Rectal smooth muscle tissue (tissue), 1 donor: Measurements from ENCODE around the gene CD207.

Experiments
- H3K27ac ChIP-seq: one replicate; pipeline ENCODE4 v1.7.0; 2013; ENCODE audit warnings: low read depth, low read length, inconsistent platforms
- H3K27me3 ChIP-seq: one replicate; pipeline ENCODE4 v1.7.0; 2013; ENCODE audit warnings: low read length; ENCODE audit not compliant: control insufficient read depth, insufficient read depth
- H3K36me3 ChIP-seq: one replicate; pipeline ENCODE4 v1.7.0; 2013; ENCODE audit warnings: low read length; ENCODE audit not compliant: control insufficient read depth, insufficient read depth
- H3K4me1 ChIP-seq: one replicate; pipeline ENCODE4 v1.7.0; 2013; ENCODE audit warnings: low read length; ENCODE audit not compliant: control insufficient read depth, insufficient read depth
- H3K4me3 ChIP-seq: one replicate; pipeline ENCODE4 v1.7.0; 2013; ENCODE audit warnings: low read length
- H3K9ac ChIP-seq: one replicate; pipeline ENCODE4 v1.7.0; 2013; ENCODE audit warnings: low read length

Gene CD207

GRCh38 chr2:70827388-70827787, 8.2 kb downstream of the CD207 start:
- H3K27me3 ChIP-seq: peaks cover 4% of the 10 kb centered on the region
- H3K27ac ChIP-seq: no peak overlapping the region
- no peak overlapping the region for H3K9ac ChIP-seq
- no peaks in the 10 kb centered on the region for H3K4me1 ChIP-seq
- no peak overlapping the region for H3K4me3 ChIP-seq
- H3K36me3 ChIP-seq: no peaks in the 10 kb centered on the region

- Histone ChIP-seq H3K36me3 (no peaks in the 10 kb centered on the region), H3K9ac (no peak overlapping the region), H3K4me3 (no peak overlapping the region), H3K27ac (no peak overlapping the region), H3K27me3 (peaks cover 4% of the 10 kb centered on the region), H3K4me1 (no peaks in the 10 kb centered on the region)
Measured at GRCh38 chr2:70826696-70827350, 8.8 kb downstream of the CD207 start.

GRCh38 chr2:70823249-70823648, 12.4 kb downstream of the CD207 start:
- Histone ChIP-seq H3K4me1 (no peaks in the 10 kb centered on the region), H3K27ac (no peak overlapping the region)

DNA sequence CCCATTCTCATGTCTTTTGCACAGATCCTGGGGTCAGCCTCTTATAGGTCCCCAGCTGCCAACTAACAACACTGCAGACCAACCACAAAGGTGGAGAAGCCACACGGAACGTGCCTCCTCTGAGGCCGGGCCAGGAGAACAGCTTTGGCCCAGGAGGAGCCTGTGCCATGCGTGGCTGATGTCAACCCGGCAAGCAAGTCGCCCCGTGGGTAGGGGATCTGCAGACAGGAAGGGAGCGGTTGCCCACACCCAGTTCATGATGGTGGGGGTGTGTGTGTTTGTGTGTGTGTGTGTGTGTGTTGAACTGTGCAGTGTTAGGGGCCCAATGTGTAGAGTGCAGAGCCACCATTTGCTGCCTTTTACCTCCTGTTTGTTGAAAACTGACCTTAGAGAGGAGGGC, 12.8 kb downstream of the CD207 start:
- no peaks in the 10 kb centered on the region for H3K36me3 ChIP-seq
- H3K4me3 ChIP-seq: no peak overlapping the region
- no peak overlapping the region for H3K9ac ChIP-seq
- no peak overlapping the region for H3K27ac ChIP-seq
- H3K4me1 ChIP-seq: no peaks in the 10 kb centered on the region
- H3K27me3 ChIP-seq: no peaks in the 10 kb centered on the region

More at GRCh38 chr2:70823249-70823648, 12.4 kb downstream of the CD207 start:
- Histone ChIP-seq H3K27me3 (no peaks in the 10 kb centered on the region), H3K9ac (no peak overlapping the region), H3K36me3 (no peaks in the 10 kb centered on the region), H3K4me3 (no peak overlapping the region)

GRCh38 chr2:70820499-70820898, 15.1 kb downstream of the CD207 start, which contains the start of gene CLEC4F:
Gene CLEC4F, minus strand, starts transcription at chr2:70820599. Its CDS starts 76 bp downstream, at chr2:70820523.
- no peaks in the 10 kb centered on the region for H3K36me3 ChIP-seq
- no peak within 1 kb of the TSS for H3K4me3 ChIP-seq
- no peak within 1 kb of the TSS for H3K9ac ChIP-seq
- no peaks in the 10 kb centered on the region for H3K27me3 ChIP-seq
- H3K4me1 ChIP-seq: no peaks in the 10 kb centered on the region
- no peak within 1 kb of the TSS for H3K27ac ChIP-seq

DNA sequence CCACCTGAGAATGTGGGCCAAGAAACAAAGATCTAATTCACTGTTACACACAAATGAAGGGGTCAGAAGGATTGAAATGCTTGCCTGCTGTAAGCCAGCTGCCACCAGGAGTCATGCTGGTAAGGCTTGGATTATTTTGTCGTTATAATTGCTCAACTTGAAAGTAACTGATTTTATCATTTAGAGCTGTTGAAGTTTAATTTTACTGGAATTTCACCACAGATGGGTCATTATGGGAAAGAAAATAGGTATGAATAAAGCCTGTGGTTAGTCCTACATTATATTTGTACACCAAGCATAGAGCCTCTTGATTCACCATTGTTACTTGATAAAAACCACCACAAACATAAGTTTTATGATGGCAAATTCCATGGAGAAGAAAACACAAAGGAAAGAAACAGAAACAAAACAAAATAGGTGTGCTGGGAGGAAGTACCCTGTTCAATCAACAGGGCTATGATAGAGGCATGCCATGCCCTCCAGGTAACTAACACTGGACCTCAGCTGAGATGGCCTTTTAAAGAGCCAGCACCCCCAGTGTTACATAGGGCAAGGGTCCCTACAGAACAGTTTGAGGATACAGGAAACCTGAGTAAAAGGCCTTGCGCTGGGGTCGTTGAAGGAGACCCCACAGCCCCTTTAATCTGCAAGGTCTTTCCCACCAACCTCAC, 18.2 kb downstream of the CD207 start:
- Histone ChIP-seq H3K27me3 (no peaks in the 10 kb centered on the region), H3K36me3 (no peaks in the 10 kb centered on the region), H3K27ac (no peak overlapping the region), H3K4me1 (no peaks in the 10 kb centered on the region), H3K4me3 (no peak overlapping the region), H3K9ac (no peak overlapping the region)

DNA sequence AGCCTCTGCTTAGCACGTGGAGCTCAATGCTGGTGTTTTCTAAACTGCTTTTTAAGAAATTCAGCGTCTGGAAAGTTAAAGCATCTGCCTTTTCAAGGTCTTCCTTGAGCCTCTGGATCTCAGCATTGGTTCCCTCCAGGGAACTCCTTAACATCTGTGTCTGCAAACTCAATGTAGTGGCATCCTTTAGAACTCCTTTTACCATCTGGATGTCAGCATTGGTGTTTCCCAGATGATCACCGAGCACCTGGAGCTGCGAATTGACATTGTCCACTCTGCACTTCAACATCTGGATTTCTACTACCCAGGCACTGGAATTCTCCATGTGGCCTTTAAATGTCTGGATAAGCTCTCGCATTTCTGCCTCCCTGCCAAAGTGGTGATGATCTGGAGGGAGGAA, 18.9 kb downstream of the CD207 start:
- Histone ChIP-seq H3K27me3 (no peaks in the 10 kb centered on the region), H3K4me1 (no peaks in the 10 kb centered on the region), H3K4me3 (no peak overlapping the region)

DNA sequence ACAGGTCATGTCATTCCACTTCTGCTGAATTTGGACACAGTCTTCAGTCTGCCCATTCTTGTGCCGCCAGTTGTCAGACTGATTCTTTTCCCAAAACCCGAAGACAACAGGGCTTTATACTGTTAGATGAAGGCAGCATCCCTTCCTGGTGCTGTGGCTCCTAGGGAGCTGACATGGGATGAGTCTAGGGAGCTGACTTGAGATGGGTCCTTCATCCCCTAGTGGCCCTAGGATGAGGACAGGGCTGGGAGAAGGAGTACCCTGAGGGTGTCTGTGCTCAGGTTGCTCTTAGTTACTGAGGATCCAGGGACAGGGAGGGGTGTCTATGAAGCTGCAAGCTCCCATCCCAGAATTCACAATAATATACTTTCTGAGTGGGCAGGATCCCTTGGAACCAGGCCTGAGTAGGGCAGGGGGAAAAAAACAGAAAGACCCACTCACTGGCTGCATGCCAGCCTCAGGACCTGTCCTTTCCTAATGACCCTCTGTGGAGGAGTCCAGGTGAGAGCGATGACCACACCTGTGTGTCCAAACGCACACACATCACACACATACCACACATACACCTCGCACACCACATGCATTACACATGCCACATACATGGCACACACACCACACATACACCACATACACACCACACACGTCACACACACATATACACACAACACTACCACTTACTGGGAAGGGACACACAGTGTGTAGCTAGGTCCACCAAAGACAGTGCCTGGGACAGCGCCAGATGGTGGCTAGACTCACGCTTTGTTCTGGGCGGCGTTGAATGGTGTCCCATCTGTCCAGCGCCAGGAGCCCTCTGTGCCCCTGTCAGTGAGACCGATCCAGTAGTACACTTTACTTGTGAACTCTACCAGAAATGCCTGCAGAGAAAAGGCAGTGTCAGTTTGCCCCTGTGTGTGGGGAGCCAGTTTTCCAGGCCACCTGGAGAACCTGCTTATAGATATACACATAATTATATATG, 26.3 kb downstream of the CD207 start:
- Histone ChIP-seq H3K4me3 (no peak overlapping the region), H3K27ac (no peak overlapping the region), H3K9ac (no peak overlapping the region), H3K4me1 (no peaks in the 10 kb centered on the region), H3K27me3 (no peaks in the 10 kb centered on the region), H3K36me3 (no peaks in the 10 kb centered on the region)

More for the DNA sequence above, 18.9 kb downstream of the CD207 start:
- Histone ChIP-seq H3K36me3 (no peaks in the 10 kb centered on the region), H3K9ac (no peak overlapping the region), H3K27ac (no peak overlapping the region)

DNA sequence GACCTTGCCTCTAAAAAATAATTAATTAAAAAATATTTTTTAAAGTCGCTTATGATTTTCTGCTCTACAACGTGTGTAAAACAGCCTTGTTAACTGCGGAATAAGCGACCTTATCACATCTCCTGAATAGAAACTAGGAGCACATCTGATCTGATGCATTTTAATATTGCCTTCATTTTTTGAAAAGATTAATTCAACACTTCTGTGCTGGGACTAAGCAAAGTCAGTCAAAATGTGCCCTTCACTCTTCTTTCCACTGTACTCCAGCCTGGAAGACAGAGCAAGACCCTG, 27.8 kb downstream of the CD207 start:
- no peak overlapping the region for H3K27ac ChIP-seq
- no peaks in the 10 kb centered on the region for H3K36me3 ChIP-seq
- H3K27me3 ChIP-seq: no peaks in the 10 kb centered on the region
- H3K4me1 ChIP-seq: no peaks in the 10 kb centered on the region
- H3K4me3 ChIP-seq: no peak overlapping the region
- no peak overlapping the region for H3K9ac ChIP-seq

GRCh38 chr2:70807102-70807827, 28.4 kb downstream of the CD207 start:
- H3K9ac ChIP-seq: no peak overlapping the region
- H3K27ac ChIP-seq: no peak overlapping the region
- no peak overlapping the region for H3K4me3 ChIP-seq
- H3K4me1 ChIP-seq: no peaks in the 10 kb centered on the region
- no peaks in the 10 kb centered on the region for H3K36me3 ChIP-seq
- H3K27me3 ChIP-seq: no peaks in the 10 kb centered on the region

DNA sequence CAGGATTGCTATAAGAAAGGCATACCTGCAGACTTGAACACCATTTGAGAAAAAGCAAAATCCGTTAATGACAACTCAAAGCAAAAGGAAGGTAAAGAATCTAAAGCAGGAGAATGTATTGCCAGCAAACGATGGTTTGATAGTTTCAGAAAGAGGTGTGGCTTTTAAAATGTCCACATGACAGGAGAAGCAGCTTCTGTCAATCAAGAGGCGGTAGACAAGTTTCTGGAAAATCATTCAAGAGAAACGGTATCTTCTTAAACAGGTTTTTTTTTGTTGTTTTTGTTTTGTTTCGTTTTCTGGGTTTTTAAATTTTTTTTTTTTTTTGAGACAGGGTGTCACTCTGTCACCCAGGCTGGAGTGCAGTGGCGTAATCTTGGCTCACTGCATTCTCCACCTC, 29.0 kb downstream of the CD207 start:
- Histone ChIP-seq H3K4me1 (no peaks in the 10 kb centered on the region), H3K27ac (no peak overlapping the region), H3K9ac (no peak overlapping the region), H3K27me3 (no peaks in the 10 kb centered on the region), H3K4me3 (no peak overlapping the region), H3K36me3 (no peaks in the 10 kb centered on the region)

GRCh38 chr2:70806013-70806412, 29.6 kb downstream of the CD207 start:
- no peaks in the 10 kb centered on the region for H3K36me3 ChIP-seq
- H3K27me3 ChIP-seq: no peaks in the 10 kb centered on the region
- H3K4me1 ChIP-seq: no peaks in the 10 kb centered on the region
- no peak overlapping the region for H3K27ac ChIP-seq
- no peak overlapping the region for H3K9ac ChIP-seq
- no peak overlapping the region for H3K4me3 ChIP-seq
